GM19452 (cell line): ENCODE measurements around the gene ARMC12.

Experiments
- ATAC-seq: cut with Tn5 transposase; IDR thresholded peaks from one replicate; pipeline ENCODE4 v1.9.1; 2021; ENCODE audit not compliant: unreplicated experiment

Gene ARMC12

DNA sequence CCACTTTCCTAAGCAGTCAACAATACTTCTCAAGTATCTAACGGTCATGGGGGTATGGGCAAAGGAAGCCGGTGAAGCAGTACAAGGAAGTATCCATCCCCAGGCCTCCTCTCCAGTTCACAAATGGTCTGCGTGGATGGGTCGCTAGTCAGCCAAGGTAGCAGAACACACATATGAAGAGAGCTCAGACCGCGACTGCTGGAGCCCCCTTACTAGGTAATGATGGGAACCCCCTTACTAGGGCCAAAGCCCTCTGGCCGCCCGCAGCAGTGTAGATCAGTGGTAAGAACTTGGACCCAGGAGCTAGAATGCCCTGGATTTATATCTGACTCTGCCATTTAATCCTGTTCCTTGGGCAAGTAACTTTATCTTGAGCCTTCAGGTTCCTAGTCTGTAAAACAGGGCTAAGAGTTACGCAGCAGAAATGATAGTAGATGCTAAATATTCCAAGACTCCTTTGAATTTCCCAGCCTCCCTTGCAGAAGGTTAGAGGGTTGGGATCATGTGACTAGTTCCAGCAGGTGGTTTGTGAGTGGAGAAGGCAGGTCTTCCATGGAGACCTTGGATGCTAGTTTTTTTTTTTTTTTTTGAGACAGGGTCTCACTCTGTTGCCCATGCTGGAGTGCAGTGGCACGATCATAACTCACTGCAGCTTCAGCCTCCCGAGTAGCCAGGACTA lies 37.4 kb downstream of the ARMC12 start:
- ATAC-seq: no peak

DNA sequence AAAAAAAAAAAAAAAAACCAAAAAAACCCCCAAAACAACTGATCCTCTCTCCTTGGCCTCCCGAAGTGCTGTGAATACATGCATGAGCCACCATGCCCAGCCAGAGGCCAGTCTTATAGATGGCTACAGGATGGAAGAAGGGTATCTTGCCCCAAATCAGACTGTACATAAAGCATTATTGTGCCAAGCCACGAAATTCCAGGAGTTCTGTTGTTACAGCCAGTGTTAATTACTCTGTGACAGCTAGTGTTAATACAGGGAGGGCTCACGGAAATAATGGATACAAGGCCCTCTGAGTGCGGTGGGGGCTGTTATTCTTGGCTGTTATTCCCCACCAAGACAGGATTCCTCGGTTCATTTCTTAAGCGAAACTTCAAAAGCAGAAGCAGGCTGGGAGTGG lies 38.2 kb downstream of the ARMC12 start:
- no peak for ATAC-seq

DNA sequence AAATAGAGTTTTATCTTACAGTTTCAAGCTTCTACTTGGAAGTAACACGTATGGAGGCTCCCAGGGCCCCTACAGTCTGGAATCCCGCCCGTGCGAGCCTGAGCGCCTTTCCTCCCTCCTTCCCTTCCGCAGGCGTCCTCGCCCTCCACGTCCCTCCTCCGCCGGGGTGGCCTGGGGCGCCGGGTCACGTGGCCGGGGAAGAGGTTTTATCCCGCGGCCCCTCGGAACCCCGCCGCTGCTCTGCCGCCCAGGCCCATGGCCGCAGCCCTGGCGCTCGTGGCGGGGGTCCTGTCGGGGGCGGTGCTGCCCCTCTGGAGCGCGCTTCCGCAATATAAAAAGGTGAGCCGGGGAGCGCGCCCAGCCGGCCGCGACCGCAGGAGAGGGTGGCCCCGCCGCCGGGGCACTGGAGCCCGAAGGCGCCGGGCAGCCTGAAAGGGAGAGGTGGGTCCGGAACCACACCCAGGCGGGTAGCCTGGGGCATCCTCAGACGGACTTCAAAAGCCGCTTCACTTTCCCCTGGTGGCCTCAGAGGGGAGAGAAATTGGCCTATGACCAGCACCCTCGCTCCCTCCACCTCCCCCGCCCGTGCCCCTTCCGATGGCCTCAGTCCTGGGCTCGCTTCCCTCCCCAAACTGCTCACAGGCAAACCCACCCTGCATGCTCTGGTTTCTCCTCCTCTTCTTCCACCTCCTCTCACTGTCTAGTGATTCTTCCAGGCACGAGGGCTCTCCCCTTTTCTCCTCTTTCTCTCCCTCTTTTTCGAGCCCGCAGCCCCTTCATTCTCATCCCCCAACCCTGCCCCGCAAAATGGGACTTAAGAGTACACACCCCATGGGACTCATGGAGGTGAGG lies 39.8 kb downstream of the ARMC12 start, which contains the start of gene CLPSL2:
Gene CLPSL2, plus strand, starts transcription at position 235 of the 852 bp plus-strand sequence. Its CDS starts 21 bp downstream, at position 256.
- ATAC-seq: no peak

DNA sequence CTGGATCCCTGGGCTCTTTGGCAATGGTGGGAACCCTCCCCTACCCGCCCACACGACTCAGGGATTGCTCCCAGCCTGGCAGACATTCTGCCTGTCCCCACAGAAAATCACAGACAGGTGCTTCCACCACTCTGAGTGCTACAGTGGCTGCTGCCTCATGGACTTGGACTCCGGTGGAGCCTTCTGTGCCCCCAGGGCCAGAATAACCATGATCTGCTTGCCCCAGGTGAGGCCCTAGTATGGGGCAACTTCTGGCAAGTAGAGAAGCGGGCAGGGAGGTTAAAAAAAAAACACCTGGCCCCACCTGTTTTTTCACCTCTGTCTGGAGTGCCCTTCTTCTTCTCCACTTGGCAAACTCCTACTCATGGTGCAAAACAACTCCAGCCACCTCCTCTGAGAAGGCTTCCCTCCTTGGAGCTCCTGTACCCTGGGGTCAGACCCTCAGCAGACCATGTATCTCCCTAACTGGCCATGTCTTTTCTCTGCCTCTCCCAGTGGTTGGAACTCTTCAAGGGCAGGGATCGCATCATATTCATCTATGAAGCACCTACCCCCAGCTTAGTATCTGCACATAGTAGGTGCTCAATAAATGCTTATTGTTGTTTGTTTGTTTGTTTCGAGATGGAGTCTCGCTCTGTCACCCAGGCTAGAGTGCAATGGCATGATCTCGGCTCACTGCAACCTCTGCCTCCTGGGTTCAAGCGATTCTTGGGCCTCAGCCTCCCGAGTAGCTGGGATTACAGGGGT lies 40.7 kb downstream of the ARMC12 start:
- ATAC-seq: no peak

DNA sequence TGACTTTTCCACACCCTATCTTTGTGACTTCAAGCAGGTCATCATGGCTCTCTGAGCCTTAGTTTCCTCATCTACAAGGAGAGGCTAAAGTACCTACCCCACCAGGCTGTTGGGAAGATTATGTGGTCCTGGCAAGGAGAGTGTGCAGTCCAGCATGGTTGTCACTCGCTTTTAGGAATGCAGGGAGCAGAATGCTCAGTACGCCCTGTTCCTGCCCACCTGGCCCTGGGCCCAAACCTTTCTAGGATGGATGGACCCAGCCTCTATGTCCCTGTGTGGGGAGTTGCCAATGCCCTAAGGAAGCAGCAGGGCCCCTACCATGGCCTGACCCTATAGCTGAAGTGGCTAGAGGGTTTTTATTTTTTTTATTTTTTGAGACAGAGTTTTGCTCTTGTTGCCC lies 41.6 kb downstream of the ARMC12 start:
- no peak for ATAC-seq

DNA sequence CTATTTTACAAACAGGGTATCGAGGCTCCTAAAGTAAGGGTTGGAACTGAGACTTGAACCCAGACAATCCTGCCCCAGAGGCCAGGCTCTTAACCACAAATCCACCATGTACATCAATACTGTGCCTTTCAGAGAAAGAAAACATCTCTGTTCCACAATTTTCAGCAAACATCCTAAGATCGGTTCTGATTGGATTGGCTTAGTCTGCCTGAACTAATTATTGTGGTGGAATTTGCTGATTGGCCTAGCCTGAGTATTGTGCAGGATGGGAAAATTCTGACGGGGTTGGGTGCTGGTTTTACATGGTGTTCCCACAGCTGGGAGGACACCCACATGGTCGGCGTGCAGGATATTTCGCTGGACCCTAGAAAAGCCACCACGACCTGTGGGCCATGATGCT lies 43.9 kb downstream of the ARMC12 start, which contains the start of gene CLPSL1:
Gene CLPSL1, plus strand, starts transcription at position 301 of the 400 bp plus-strand sequence. Its CDS starts 92 bp downstream, at position 393.
- ATAC-seq: no peak

DNA sequence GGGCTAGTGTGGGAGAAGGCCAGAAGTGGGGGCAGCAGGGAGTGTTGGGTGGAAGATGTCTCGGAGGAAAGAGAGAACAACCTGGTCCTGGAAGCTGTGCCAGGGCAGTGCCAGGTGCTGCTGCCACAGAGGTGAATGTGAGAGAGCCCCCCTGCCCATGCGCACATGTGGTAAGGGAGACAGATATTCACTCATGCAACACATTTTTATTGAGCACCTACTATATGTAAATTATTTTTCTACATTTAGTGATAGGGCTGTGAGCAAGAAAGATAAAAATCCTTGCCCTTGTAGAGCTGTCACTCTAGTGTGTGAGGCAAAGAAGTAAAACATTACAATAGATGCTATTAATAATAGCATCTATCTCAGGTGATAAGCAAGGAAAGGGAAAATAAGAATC lies 44.5 kb downstream of the ARMC12 start:
- ATAC-seq: no peak

DNA sequence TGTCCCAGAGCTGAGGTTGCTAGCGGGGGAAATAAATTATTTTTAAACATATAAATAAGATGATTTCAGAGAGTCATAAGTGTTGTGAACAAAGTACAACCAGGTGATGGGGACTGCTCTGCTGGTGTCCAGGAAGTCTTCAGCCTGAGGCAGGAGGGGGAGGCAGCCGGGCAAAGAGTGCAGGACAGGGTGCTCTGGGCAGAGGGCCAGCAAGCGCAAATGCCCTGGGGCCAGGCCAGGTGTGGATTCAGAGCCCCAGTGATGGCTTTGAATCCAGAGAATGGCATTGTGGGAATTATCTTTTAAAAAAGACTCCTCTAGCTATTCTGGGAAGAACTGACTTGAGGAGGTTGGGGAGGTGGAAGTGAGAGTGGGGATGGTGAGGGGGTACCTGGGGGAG lies 45.6 kb downstream of the ARMC12 start:
- ATAC-seq: no peak

DNA sequence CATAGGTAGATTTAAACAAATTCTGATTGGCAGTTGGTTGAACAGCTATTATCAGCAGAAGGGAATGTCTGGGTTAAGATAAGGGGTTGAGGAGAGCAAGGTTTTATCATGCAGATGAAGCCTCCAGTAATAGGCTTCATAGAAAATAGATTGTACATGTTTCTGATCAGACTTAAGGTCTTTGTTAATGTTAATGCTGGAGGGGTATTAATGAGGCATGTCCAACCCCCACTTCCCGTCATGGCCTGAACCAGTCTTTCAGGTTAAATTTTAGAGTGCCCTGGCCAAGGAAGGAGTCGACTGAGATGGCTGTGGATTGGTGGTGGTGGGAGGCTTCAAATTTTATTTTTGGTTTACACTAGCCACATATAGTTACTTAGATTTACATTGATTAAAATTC lies 47.4 kb downstream of the ARMC12 start:
- no peak for ATAC-seq

DNA sequence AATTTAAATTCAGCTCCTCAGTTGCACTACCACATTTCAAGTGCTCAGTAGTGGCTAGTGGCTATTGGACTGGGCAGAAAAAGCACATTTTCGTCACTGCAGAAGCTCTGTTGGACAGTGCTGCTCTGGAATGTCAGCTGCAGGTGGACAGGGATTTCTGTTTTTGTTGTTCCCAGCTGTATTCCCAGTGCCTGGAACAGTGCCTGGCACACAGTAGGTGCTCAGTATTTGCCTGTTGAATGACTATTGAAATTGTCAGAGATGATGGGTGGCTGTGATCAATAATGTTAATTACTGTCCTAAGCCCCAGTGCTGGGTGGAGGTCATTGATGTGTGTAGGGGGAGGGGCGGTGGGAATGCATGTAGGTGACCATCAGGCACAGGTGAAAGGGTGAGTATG lies 49.4 kb downstream of the ARMC12 start:
- ATAC-seq: no peak

DNA sequence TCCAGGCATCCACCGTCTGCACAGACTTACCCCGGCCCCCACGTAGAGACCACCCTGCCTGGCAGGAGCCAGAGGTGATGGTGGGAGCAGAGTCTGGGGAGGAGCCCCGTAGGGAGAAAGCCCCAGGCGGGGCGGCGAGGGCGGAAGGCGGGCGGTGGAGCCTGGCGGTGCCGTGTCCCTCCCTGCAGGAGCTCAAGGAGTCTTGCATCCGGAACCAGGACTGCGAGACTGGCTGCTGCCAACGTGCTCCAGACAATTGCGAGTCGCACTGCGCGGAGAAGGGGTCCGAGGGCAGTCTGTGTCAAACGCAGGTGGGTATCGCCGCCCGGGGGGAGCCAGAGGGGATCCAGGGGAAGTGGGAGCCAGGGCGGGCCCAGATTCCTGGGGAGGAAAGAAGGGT lies 50.0 kb downstream of the ARMC12 start:
- ATAC-seq: no peak

DNA sequence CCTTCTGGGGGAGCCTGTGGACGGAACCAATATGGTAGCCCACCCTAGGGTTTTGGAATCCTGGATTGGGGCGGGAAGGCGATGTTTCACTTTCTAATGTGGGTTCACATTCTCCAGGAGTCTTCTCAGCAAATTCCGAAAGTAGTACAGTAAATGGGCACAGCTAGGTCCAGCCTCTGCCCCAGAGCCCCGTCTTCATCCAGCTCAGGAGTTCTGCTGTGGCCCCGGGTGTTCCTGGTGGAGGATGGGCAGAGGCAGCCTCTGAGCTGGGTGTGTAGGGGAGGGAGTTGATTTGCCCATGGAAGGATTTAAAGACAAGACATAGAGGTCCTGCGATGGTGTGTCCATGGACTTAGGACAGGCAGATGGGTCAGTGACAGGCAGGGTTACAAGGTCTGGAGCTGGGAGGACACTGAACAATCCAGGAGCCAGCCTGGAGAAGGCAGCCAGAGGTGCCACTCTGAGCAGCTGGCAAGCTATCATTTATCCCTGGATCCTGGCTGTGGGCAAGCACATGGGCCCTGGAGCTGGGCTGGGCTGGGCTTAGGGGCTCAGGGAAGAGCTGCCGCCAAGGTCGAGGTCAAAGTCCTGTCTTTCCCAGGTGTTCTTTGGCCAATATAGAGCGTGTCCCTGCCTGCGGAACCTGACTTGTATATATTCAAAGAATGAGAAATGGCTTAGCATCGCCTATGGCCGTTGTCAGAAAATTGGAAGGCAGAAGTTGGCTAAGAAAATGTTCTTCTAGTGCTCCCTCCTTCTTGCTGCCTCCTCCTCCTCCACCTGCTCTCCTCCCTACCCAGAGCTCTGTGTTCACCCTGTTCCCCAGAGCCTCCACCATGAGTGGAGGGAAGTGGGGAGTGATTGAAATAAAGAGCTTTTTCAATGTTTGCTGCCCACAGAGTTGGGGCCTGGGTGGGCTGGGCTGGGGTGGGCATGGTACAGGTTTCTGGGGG lies 50.7 kb downstream of the ARMC12 start:
- no peak for ATAC-seq

DNA sequence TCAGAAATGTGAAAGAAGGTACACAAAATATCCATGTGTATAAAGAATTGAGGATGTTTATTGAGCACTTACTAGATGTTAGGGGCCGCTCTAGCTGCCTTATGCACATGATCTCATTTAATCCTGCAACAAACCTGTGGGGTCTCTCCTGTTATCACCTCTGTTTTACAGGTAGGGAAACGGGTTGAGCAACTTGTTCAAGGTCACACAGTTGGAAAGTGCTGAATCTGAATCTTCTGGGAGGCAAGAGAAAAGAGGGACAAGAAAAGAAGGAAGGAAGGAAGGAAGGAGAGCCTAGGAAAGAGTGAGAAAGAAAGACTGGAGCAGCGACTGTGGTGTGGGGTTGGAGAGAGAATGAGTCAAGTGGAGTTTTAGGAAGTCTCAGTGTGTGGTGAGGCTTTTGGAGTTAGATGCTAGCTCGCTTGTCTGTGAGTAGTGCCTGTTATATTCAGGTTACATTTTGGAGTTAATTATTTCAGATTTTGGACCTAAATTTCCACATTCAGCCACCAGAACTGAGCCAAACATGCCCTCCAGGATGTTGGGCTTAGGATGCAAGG lies 51.7 kb downstream of the ARMC12 start:
- ATAC-seq: no peak

DNA sequence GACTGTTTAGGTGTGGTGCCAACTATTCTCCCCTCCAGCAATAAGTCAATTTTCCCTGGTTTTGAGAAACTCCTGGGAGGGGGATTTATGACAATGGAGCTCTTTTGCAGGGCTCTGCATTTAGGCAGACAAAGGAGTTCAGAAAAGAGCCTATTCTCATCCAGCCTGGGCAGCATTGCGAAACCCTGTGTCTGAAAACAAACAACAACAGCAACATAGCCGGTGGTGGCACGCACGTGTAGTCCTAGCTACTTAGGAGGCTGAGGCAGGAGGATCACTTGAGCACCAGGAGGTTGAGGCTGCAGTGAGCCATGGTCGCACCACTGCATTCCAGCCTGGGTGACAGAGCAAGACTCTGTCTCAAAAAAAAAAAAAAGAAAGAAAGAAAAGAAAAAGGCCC lies 53.9 kb downstream of the ARMC12 start:
- no peak for ATAC-seq

DNA sequence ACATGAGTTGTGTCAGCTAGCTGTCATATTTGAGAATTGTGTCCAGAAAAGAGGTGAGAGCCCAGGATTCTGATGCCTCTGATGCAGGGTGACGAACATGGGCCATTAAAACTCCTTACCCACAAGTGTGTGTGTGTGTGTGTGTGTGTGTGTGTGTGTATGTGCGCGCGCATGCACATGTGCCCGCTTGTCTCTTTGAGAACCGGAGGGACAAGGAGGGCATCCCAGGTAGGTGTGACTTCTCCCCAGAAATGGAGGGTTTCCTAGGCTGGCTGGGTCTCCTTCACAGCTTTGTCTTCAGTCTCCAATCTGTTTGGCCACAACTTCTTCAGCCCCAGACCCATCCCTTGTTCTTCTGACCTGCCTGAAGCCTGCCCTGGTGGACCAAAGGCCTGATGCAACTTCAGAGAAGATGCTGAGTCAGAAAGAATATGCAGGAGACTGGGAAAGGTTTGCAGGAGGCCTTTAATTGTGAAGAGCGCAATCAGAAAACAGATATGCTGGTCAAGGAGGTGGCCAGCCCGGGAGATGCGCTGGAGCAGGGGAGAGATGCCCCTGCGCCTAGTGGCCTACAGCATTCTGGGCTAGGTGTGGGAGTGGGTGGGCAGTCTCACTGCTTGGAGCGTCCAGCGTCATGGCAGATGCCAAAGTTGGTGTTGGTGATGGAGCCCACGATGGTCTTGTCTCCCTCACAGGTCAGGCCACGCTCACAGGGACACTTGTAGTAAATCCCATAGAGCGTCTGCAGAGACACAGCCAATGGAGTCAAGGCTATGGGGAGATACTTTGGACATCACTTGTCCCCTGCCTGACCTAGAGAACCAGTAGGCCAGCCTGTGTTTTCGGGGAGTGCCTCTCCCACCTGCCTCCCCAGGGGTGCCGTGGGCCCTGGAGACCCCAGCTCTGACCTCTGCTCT lies 58.0 kb downstream of the ARMC12 start:
- ATAC-seq: no peak

DNA sequence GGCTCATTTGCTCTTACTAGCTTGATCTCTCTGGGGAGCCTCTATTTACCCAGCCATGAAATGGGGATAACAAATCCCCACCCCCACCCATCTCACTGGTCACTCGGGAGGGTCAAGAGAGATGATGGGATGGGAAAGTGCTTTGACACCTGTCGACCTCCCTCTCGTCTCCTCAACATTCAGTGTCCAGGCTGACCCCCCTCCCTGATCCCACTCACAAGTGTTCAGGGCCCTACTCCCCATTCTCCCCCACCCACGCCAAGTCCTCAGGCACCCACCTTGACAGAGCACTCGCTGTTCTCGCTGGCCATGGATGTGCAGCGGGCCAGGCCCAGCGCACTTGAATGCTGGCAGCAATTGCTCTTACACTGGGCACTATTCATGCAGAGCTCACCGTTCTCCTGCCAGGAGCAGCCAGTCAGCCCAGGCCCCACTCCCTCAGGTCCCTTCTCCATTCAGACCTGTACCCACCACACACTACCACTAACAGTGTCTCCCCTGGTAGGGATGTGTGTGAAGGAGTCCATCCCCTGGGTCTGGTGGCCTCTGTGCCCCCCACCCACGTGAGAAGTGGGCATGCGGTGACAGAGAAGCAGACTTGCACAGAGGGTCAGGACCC lies 58.7 kb downstream of the ARMC12 start:
- no peak for ATAC-seq

DNA sequence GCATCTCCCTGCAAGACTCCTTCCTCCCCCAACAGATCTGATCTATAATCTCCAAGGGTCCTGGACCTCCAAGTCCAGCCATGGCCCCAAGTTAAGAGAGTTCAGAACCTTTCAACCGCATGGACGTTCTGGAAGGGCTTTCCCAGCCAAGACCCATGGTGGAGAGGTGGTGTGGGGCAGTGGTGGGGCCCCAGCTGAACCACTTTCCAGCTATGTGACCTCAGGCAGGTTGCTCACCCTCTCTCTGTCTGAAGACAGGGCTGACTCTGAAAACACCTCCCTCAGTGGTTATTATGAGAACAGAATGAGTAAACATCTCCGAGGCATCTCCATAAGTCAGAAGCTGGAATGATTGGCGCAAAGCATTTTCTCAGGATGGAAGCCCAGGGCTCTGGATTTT lies 59.4 kb downstream of the ARMC12 start:
- ATAC-seq: no peak

DNA sequence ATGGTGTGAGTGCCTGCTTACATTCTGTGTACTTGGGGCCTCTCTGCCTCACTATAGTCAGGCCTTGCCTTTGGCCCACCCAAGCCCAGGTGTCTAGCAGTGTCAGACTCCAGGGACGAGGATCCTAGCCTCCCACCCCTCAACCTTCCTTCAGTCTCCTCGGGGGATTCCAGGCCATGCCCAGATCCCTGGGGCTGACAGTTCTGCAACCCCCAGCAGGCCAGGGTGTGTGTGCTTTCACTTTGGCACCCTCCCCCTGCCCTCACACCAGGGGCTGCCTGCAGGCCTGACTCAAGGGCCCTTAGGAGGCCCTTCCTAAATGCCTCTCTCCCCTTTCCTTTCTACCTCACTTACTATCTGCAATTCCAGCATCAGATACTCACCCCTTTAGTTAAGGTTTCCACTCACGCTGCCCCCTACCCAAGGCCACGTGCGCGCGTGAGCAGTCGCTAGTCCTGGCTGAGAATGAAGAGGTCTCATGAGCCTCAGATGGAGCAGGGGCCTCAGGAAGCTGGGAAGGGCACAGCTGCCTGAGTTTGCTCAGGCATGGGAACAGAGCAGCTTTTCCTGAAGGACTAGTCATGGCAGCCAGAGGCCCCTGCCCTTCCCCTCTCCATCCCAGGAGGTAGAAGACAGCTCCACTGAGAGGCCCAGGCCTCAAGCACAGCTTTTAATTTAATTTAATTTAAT lies 61.1 kb downstream of the ARMC12 start:
- ATAC-seq: no peak
